ENCODE data around the gene OTX2. TPM values are rescaled to one million over a fixed set of nuclear protein-coding genes. Genes with fewer than 3 reads are reported as not detected.

OTX2 gene
- total RNA-seq, 1 donor from 2014 or later, result 0.22 TPM

DNA sequence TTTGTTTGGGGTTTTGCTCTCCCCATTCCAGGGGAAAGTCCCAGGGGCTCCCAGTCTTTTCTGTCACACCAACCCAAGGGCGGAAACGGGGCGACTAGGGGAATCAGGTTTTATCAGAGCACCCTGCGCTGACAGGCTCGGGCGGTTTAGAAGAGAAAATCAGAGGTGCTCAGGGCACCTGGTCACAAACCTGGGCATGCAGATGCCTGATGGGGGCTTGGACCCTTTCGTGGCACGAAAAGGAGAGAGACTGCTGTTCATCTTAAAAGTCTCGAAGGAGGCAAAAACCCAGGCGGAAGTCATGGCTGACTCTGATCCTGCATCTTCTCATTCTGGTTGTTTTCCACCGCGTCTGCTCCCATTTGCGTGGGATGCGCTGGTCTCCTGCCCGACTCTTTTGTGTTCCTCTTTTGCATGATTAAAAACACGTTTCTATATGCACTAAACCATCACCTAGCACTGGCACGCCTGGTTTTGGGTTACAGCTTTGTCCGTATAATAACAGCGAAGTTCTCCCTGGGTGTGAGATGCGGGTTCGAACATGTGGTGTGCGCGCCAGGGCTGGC, 13.2 kb downstream of the OTX2 start:
- H3K4me3 Mint-ChIP-seq, result peak overlapping the region; percentile 73
- no peaks in the 10 kb centered on the region for H3K9me3 Mint-ChIP-seq
- peaks cover 92% of the 10 kb centered on the region for H3K27me3 Mint-ChIP-seq
- TF ChIP-seq, protein P1, sequence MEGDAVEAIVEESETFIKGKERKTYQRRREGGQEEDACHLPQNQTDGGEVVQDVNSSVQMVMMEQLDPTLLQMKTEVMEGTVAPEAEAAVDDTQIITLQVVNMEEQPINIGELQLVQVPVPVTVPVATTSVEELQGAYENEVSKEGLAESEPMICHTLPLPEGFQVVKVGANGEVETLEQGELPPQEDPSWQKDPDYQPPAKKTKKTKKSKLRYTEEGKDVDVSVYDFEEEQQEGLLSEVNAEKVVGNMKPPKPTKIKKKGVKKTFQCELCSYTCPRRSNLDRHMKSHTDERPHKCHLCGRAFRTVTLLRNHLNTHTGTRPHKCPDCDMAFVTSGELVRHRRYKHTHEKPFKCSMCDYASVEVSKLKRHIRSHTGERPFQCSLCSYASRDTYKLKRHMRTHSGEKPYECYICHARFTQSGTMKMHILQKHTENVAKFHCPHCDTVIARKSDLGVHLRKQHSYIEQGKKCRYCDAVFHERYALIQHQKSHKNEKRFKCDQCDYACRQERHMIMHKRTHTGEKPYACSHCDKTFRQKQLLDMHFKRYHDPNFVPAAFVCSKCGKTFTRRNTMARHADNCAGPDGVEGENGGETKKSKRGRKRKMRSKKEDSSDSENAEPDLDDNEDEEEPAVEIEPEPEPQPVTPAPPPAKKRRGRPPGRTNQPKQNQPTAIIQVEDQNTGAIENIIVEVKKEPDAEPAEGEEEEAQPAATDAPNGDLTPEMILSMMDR (conservative IDR thresholded peaks at IDR 0.05), result no peak
- DNase-seq (ENCODE audit: extremely low spot score, unreplicated experiment), result no peak
- H3K36me3 Mint-ChIP-seq, result no peaks in the 10 kb centered on the region
- H3K27ac Mint-ChIP-seq, result no peak overlapping the region
- no peaks in the 10 kb centered on the region for H3K4me1 Mint-ChIP-seq (ENCODE audit: unreplicated experiment)

DNA sequence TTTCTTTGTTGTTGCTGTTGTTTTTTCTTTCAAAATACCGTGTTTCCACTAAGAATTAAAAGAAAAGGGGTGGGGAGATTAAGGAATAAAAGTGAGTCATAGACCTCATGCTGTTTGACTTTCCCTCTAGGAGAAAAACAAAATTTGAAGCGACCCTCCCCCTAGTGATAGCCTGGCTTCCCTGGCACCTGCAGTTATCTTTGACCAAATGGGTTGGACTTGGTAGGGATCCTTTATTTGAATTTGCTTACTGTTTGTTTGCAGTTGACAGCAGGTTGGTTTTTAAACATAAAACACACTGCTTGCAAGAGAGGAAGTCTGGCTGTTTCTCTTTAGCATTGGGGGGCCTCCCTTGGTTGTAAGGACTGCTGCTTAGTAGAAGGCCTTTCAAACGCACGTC, 14.0 kb downstream of the OTX2 start:
- DNase-seq (ENCODE audit: extremely low spot score, unreplicated experiment), result no peak
- Mint-ChIP-seq H3K36me3 (no peaks in the 10 kb centered on the region), H3K9me3 (no peaks in the 10 kb centered on the region), H3K27me3 (peaks cover 92% of the 10 kb centered on the region), H3K27ac (no peak overlapping the region), H3K4me1 (ENCODE audit: unreplicated experiment) (no peaks in the 10 kb centered on the region), H3K4me3 (no peak overlapping the region)
- TF ChIP-seq, protein P1 (conservative IDR thresholded peaks at IDR 0.05), result no peak

DNA sequence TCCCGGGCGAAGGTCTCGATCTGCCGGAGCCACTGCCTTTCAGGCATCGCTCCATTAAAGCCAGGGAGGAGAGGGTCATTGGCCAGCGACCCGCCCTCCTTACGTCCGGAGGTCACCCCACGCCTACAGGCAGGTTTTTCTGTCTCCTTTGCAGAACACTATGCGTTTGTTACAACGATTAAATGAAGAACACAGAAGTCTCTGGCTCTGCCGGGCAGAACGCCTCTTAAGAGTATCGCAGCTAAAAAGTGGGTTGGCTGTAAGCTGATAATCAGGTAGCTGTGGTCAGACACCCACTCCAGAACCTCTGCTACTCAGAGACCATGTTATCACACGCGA, 15.0 kb downstream of the OTX2 start:
- H3K4me3 Mint-ChIP-seq, result peak overlapping the region; percentile 41
- DNase-seq (ENCODE audit: extremely low spot score, unreplicated experiment), result no peak
- H3K36me3 Mint-ChIP-seq, result no peaks in the 10 kb centered on the region
- H3K27me3 Mint-ChIP-seq, result peaks cover 92% of the 10 kb centered on the region
- no peaks in the 10 kb centered on the region for H3K9me3 Mint-ChIP-seq
- TF ChIP-seq, protein P1 (conservative IDR thresholded peaks at IDR 0.05), result no peak
- H3K27ac Mint-ChIP-seq, result no peak overlapping the region
- H3K4me1 Mint-ChIP-seq (ENCODE audit: unreplicated experiment), result no peaks in the 10 kb centered on the region

DNA sequence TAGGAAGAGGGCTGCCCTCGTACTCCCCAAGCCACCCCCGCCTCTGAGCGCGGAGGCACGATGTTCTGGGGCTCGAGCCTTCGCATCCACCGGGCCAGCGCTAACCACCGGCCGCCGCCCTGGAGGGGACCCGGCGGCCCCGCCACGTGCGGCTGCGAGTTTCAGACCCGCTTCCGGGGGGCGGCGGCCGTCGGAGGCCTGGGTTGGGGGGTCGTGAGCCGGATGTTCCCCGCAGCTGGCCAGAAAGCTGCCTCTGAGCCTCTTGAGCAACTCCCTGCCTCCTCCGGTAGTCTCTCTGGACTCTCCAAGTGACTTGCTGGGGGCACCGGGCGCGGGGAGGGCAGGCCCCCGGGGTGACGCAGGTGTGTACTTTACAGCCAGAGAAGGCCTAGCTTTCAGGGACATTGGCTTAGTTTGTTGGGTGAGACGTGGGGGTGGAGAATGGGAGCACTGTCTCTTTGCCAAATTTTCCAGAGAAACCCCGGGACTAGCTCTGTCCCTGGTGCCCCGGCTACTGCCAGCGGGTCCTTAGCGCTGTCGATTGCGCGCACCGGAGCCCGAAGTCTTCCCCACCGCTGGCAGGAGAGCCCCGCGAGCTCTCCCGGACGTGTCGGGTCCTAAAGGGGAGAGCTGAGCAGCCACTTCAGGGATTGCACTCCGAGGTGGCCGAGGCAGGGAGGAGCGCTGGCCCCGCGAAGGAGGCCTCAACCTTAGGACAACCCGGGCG, 15.6 kb downstream of the OTX2 start:
- Mint-ChIP-seq H3K9me3 (no peaks in the 10 kb centered on the region), H3K4me3 (peak overlapping the region; percentile 41), H3K27me3 (peaks cover 92% of the 10 kb centered on the region), H3K27ac (no peak overlapping the region), H3K36me3 (no peaks in the 10 kb centered on the region), H3K4me1 (ENCODE audit: unreplicated experiment) (no peaks in the 10 kb centered on the region)
- TF ChIP-seq, protein P1 (conservative IDR thresholded peaks at IDR 0.05), result no peak
- no peak for DNase-seq (ENCODE audit: extremely low spot score, unreplicated experiment)

DNA sequence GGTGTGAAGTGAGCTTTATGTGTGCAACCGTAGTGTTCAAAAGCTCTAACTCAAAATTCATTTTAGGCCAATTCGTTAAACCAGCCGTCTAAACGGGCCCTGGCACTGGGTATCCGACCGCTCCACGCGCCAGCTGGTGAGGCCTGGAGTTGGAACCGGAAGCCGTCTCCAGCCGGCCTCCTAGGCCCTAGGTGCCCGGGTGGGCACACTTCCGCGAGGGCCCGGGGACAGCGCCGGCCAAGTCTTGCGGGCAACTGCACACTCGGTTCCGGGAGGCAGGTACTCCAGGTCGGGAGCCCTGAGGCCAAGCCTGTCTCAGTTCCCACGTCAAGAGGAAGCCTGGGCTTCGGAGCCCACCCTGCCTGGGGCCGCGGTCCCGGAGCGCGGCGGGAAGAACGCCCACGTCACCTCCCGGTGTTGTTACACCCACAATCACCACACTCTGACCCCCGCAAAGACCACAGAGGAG, 16.2 kb downstream of the OTX2 start:
- no peak for DNase-seq (ENCODE audit: extremely low spot score, unreplicated experiment)
- Mint-ChIP-seq H3K4me1 (ENCODE audit: unreplicated experiment) (no peaks in the 10 kb centered on the region), H3K27ac (no peak overlapping the region), H3K36me3 (no peaks in the 10 kb centered on the region), H3K4me3 (no peak overlapping the region), H3K9me3 (no peaks in the 10 kb centered on the region), H3K27me3 (peaks cover 90% of the 10 kb centered on the region)
- TF ChIP-seq, protein P1 (conservative IDR thresholded peaks at IDR 0.05), result no peak
